Measurements from ENCODE around the gene ARHGAP26. TPM values are rescaled to one million over a fixed set of nuclear protein-coding genes. Genes with fewer than 3 reads are reported as not detected.

ARHGAP26 gene
- total and polyA plus RNA-seq, 2 donors (not counting 3 experiments of a cell fraction or from before 2014, with no cell fraction given): 3.1 to 16.2 TPM

- no peak for FAIRE-seq
- CTCF ChIA-PET: interaction anchor here (3.0 to 21.9 kb wide), 6 partner anchors 10 to 223 kb away, joined by 22 to 1173 read pairs (median 26); partner anchors contain the start of gene ARHGAP26
- no peak for DNase-seq (ENCODE audit: low read depth, low spot score)
- H2AFZ ChIP-seq (ENCODE audit: low read depth, low read length): no peak overlapping the region
- no peak overlapping the region for H3K4me3 ChIP-seq (replicated peaks in 1 of 3; ENCODE audit: insufficient read depth in 1 of 3, low read depth in 1 of 3, low read length in 3 of 3)
- no peaks in the 10 kb centered on the region for H3K9me3 ChIP-seq (replicated peaks; ENCODE audit: control insufficient read depth, insufficient read depth, low read length)
- H3K4me2 ChIP-seq (ENCODE audit: insufficient read depth, low read length): no peak overlapping the region
- POLR2A ChIA-PET: no interaction called here
- no peaks in the 10 kb centered on the region for H3K79me2 ChIP-seq (ENCODE audit: control insufficient read depth, insufficient read depth, low read length)
- no peaks in the 10 kb centered on the region for H3K9me1 ChIP-seq (replicated peaks; ENCODE audit: control insufficient read depth, extremely low read depth, insufficient read depth, low read length)
- H3K4me1 ChIP-seq (ENCODE audit: control insufficient read depth, extremely low read depth, insufficient read depth, low read length): peaks cover 39% of the 10 kb centered on the region
- no peak overlapping the region for H3K9ac ChIP-seq (replicated peaks; ENCODE audit: extremely low read depth, insufficient read depth, low read length)
- no TSS peak for BruUV-seq (replicated peaks)
- dilution Hi-C loops (cut with MboI; ENCODE audit: extremely low pct_ligation_motif_present, low sequenced_read_pairs) (loop anchor here (25.0 kb wide), 1 partner anchor 166 kb away; no protein-coding TSS in a partner anchor), intact Hi-C loops (cut with micrococcal nuclease) (no loop called here)
- TF ChIP-seq MAX (IDR thresholded peaks at IDR 0.05; ENCODE audit: insufficient read depth, insufficient read length) (no peak), EZH2 (IDR thresholded peaks at IDR 0.05; ENCODE audit: borderline replicate concordance, low read depth, low read length, severe bottlenecking) (no peak), JUN (IDR thresholded peaks at IDR 0.05; ENCODE audit: borderline replicate concordance, insufficient read depth, insufficient read length, low read depth) (no peak), FOS (IDR thresholded peaks at IDR 0.05; ENCODE audit: borderline replicate concordance, insufficient read depth, low read length) (no peak), GATA2 (IDR thresholded peaks at IDR 0.05; ENCODE audit: insufficient read depth, insufficient read length, low read depth, low read length) (no peak), CTCF (IDR thresholded peaks at IDR 0.05; ENCODE audit: extremely low read depth in 1 of 2, insufficient read depth in 1 of 2, low read depth in 1 of 2, low read length in 2 of 2) (no peak), POLR2AphosphoS5 (IDR thresholded peaks at IDR 0.05; ENCODE audit: insufficient read depth, low read depth, low read length) (no peak), POLR2A (IDR thresholded peaks at IDR 0.05; ENCODE audit: low read depth, low read length) (no peak), MYC (IDR thresholded peaks at IDR 0.05; ENCODE audit: low read depth, low read length) (no peak)
- no peaks in the 10 kb centered on the region for H4K20me1 ChIP-seq (replicated peaks; ENCODE audit: control insufficient read depth, extremely low read depth, insufficient read depth, low read length)
- H3K27ac ChIP-seq (ENCODE audit: insufficient read depth, low read depth, low read length): no peak overlapping the region
- H3K27me3 ChIP-seq (ENCODE audit: control insufficient read depth in 2 of 2, insufficient read depth in 2 of 2, low read length in 2 of 2): no peaks in the 10 kb centered on the region
- H3K36me3 ChIP-seq (ENCODE audit: control insufficient read depth in 2 of 2, extremely low read depth in 1 of 2, insufficient read depth in 2 of 2, low read length in 2 of 2): no peaks in the 10 kb centered on the region
These were observed 107.9 kb downstream of the ARHGAP26 start for GRCh38 chr5:142878111-142878510.
